ENCODE data around the gene RO60.

- TF ChIP-seq, protein P1, sequence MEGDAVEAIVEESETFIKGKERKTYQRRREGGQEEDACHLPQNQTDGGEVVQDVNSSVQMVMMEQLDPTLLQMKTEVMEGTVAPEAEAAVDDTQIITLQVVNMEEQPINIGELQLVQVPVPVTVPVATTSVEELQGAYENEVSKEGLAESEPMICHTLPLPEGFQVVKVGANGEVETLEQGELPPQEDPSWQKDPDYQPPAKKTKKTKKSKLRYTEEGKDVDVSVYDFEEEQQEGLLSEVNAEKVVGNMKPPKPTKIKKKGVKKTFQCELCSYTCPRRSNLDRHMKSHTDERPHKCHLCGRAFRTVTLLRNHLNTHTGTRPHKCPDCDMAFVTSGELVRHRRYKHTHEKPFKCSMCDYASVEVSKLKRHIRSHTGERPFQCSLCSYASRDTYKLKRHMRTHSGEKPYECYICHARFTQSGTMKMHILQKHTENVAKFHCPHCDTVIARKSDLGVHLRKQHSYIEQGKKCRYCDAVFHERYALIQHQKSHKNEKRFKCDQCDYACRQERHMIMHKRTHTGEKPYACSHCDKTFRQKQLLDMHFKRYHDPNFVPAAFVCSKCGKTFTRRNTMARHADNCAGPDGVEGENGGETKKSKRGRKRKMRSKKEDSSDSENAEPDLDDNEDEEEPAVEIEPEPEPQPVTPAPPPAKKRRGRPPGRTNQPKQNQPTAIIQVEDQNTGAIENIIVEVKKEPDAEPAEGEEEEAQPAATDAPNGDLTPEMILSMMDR (IDR thresholded peaks at IDR 0.05), result peak in 1 of 5 experiments; percentile 11
- TF ChIP-seq POLR2AphosphoS5 (IDR thresholded peaks at IDR 0.05) (peak; percentile 74 to 90 (median 87)), POLR2A (IDR thresholded peaks at IDR 0.05) (peak; percentile 88), EP300 (IDR thresholded peaks at IDR 0.05; ENCODE audit: low read depth) (no peak)
These were observed 45.8 kb downstream of the RO60 start, which contains the start of gene GLRX2 for GRCh38 chr1:193104907-193105820.

All from transverse colon (tissue), 4 donors.